Amygdala (tissue), 56 donors: ENCODE results near the gene COL26A1.

Experiments used
- DNase-seq, 56 donors: peaks; one replicate each; lab custom pipeline; 2025; lab: John Stamatoyannopoulos, UW

Gene COL26A1

GRCh38 chr7:101545441-101546190 lies 182.9 kb downstream of the COL26A1 start:
- DNase-seq, result no peak

- DNase-seq, result no peak
Measured at GRCh38 chr7:101546308-101546936, 183.7 kb downstream of the COL26A1 start.

GRCh38 chr7:101547022-101547915 lies 184.6 kb downstream of the COL26A1 start:
- DNase-seq, result no peak

- DNase-seq, result no peak
Measured at GRCh38 chr7:101547916-101548661, 185.4 kb downstream of the COL26A1 start.

GRCh38 chr7:101549734-101550133 lies 187.1 kb downstream of the COL26A1 start:
- no peak for DNase-seq

- DNase-seq, result no peak
Measured at GRCh38 chr7:101550641-101551541, 188.2 kb downstream of the COL26A1 start.

GRCh38 chr7:101553018-101553770 lies 190.5 kb downstream of the COL26A1 start:
- no peak for DNase-seq

- no peak for DNase-seq
Measured at GRCh38 chr7:101553771-101554445, 191.2 kb downstream of the COL26A1 start.

- DNase-seq, result no peak
Measured at GRCh38 chr7:101554584-101555268, 192.1 kb downstream of the COL26A1 start.

- no peak for DNase-seq
Measured at GRCh38 chr7:101555269-101555920, 192.7 kb downstream of the COL26A1 start.

- no peak for DNase-seq
Measured at GRCh38 chr7:101555921-101556275, 193.2 kb downstream of the COL26A1 start.

- no peak for DNase-seq
Measured at GRCh38 chr7:101556453-101556968, 193.8 kb downstream of the COL26A1 start.

- no peak for DNase-seq
Measured at GRCh38 chr7:101557421-101557820, 194.7 kb downstream of the COL26A1 start.

GRCh38 chr7:101557978-101558741 lies 195.5 kb downstream of the COL26A1 start:
- DNase-seq, result no peak

- no peak for DNase-seq
Measured at GRCh38 chr7:101558742-101559325, 196.2 kb downstream of the COL26A1 start.

- DNase-seq, result no peak
Measured at GRCh38 chr7:101559586-101559985, 196.9 kb downstream of the COL26A1 start.
